GM21390 (cell line): ENCODE measurements around the gene GAS2.

Experiments
- ATAC-seq: cut with Tn5 transposase; IDR thresholded peaks from one replicate; pipeline ENCODE4 v1.9.1; 2021; ENCODE audit not compliant: unreplicated experiment

GAS2 gene

DNA sequence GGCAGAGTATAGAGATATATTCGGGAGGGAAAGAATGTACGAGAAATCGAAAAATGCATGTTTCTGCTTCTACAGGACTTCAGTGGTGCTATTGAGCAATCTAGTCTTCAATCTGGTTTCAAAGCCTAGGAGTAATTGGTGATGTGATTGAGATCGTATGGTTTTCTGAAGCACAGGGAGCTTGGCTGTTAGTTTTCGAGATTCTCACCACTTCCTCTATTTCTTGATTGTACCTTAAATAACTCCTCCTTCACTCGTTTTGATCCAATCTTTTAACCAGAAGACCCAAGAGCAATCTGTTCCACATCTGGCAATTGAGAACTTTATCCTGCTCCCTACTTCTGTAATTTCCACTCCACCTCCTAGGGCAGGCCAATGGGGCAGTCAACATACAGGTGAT lies 193.3 kb downstream of the GAS2 start:
- ATAC-seq = no peak

DNA sequence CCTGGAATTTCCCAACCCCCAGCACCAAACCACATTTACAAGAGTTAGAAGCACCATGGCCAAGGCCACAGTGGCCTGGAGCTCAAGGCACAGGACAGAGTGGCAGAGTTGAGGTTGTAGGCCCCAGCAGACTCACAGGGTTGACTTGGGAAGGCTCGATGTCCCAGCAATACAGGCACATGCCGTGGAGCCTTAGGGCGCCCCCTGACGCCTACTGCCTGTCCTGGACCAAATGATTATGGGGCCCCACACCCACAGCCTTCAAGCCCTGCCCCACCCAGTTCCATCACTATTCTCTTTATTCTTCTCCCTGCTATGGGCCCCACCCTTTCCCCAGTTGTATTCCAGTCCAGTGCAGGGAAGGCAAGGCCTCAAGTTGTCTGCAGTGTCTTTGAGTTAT lies 193.8 kb downstream of the GAS2 start, which contains the start of gene CCDC179:
TSS of gene CCDC179 (minus strand) at position 234 of the 400 bp plus-strand sequence. CDS start at position 181, 53 bp downstream.
- ATAC-seq = no peak
